Adrenal gland (tissue), 12 donors: ENCODE results near the gene LRRC73. TPM values are rescaled to one million over a fixed set of nuclear protein-coding genes. Genes with fewer than 3 reads are reported as not detected.

ENCODE experiments used
- DNase-seq, 7 donors: peaks; one replicate each; pipeline ENCODE4 v3.0.0-alpha.2; 2019 to 2020
- H3K27ac ChIP-seq, 5 donors: fragments of 200-600 bp; sonication (generic) in 4 of 5; 1 replicate in 3 of 5; 2 replicates in 2 of 5; pipeline versions ENCODE4 v1.5.1 to v1.8.0; 2016 to 2020; ENCODE audit warnings: mild to moderate bottlenecking in 1 of 5
- H3K27me3 ChIP-seq: fragments of 200-600 bp; 2 replicates; pipeline ENCODE4 v1.8.0; 2021
- H3K36me3 ChIP-seq, 2 donors: fragments of 200-600 bp; replicated peaks in 1 of 2; 1 replicate in 1 of 2; 2 replicates in 1 of 2; pipeline versions ENCODE4 v1.5.1 to v1.8.0; 2018 to 2022
- H3K4me1 ChIP-seq, 2 donors: fragments of 200-600 bp; replicated peaks in 1 of 2; 1 replicate in 1 of 2; 2 replicates in 1 of 2; pipeline versions ENCODE4 v1.5.1 to v1.8.0; 2018 to 2021
- H3K4me3 ChIP-seq, 4 donors: fragments of 200-600 bp; sonication (generic) in 3 of 4; one replicate each; pipeline ENCODE4 v1.5.1; 2016 to 2018
- H3K9me3 ChIP-seq, 3 donors: fragments of 200-600 bp; sonication (generic) in 1 of 3; replicated peaks in 1 of 3; 1 replicate in 2 of 3; 2 replicates in 1 of 3; pipeline versions ENCODE4 v1.5.1 to v1.8.0; 2016 to 2021
- CTCF ChIP-seq, 6 experiments: fragments of 450-650 bp in 4 of 6; fragments of 200-600 bp in 2 of 6; sonication (generic) in 1 of 6; IDR thresholded peaks; 1 replicate in 5 of 6; 2 replicates in 1 of 6; pipeline versions ENCODE4 v1.5.1 to v1.8.0; 2016 to 2021; ENCODE audit warnings: antibody characterized with exemption in 6 of 6, mild to moderate bottlenecking in 2 of 6, moderate library complexity in 1 of 6
- POLR2A ChIP-seq, 2 donors: fragments of 450-650 bp; IDR thresholded peaks; one replicate each; pipeline ENCODE4 v1.6.1; 2017; ENCODE audit warnings: antibody characterized with exemption in 2 of 2, mild to moderate bottlenecking in 2 of 2, moderate library complexity in 1 of 2
- WGBS, 4 donors: extraction: QIAGEN DNeasy Blood & Tissue Kit in 2 of 4; methylation state at CpG; one replicate each; pipeline versions ENCODE4 v1.1.5 to v1.1.7; 2013 to 2017; 5-methylcytosine and 5-hydroxymethylcytosine counted together
- intact Hi-C, 2 donors: fragments of 100-400 bp; cut with DNase I; formaldehyde crosslinking; loops; one replicate each; pipeline versions ENCODE4 v1.14.1 to v1.15.0; 2022 to 2023
- polyA plus RNA-seq, 3 donors: library from polyadenylated mRNA; stranded (reverse); fragments of 200-250 nt in 2 of 3; fragments of 350-450 nt in 1 of 3; fragmentation: Illumina TruSeq in 1 of 3; extraction: RNeasy Lipid Tissue Mini Kit (QIAGEN cat#74804) in 1 of 3; gene quantifications; one replicate each; pipeline ENCODE4 v1.2.3, GENCODE V29; 2013 to 2014
- total RNA-seq, 9 donors: library from RNA; depleted of rRNA in 4 of 9; stranded (reverse); fragments of >200 nt in 4 of 9; fragments of 120-200 nt in 1 of 9; fragmentation: NEBNext Ultra II Directional in 1 of 9; extraction: Animal tissue kit (Norgen Biotek cat#: 25700) in 1 of 9; gene quantifications; one replicate each; pipeline versions ENCODE4 v1.1.0 to v1.2.4, GENCODE V29; 2013 to 2023
- donor health status: healthy with polysubstance abuse.
- donor health status: Bipolar disorder and iron deficiency.
- donor health status: DM: yes; HTN: yes; CAD: no.
- donor health status: DM: no; HTN: no; CAD: no.
- donor health status: DM: no; HTN: no; CAD: no.
- donor health status: DM: yes; HTN: yes; CAD: no.

LRRC73 gene
- total and polyA plus RNA-seq, 12 donors = 1.4 to 15.0 (median 4.1) TPM

DNA sequence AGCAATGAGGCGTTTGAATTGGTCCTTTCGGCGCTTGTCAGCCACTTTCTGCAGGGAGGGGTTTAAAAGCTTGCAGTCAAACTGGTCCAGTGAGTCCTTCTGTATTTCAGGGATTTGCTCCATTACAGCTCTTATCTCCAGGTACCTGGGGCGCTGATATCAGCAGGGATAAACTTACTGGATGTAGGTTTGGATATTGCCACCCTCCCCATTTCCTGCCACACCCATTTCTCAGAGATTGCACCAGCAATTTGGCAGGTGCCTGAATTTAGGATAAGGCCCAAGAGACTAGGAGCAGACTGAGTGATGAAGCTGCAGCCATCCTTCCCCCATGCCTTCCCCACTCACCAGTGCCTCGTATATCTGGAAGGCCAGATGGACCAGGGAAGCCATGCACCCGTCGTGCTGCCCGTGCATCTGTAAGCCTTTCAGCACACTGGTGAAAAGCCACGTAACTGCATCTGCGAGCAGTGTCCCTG is 14.4 kb upstream of the LRRC73 start:
- no peaks in the 10 kb centered on the region for H3K9me3 ChIP-seq
- no peak overlapping the region for H3K27ac ChIP-seq
- H3K27me3 ChIP-seq = no peaks in the 10 kb centered on the region
- no peak overlapping the region for H3K4me3 ChIP-seq
- peaks cover 0 to 100% of the 10 kb centered on the region in 2 donors for H3K36me3 ChIP-seq
- TF ChIP-seq CTCF (IDR thresholded peaks at IDR 0.05) = no peak
- TF ChIP-seq POLR2A (IDR thresholded peaks at IDR 0.05) = no peak
- no peaks in the 10 kb centered on the region for H3K4me1 ChIP-seq
- intact Hi-C loops = loop anchor here in 1 of 2 donors (10.0 kb wide), 1 partner anchor 50 kb away; the partner anchor contains the start of genes POLH and XPO5
- no peak for DNase-seq
- WGBS, 4 donors = 81 to 96% (median 90%) methylated on average over 4 to 10 of the region's 10 CpGs

- Histone ChIP-seq H3K4me3 (no peak overlapping the region), H3K36me3 (peaks cover 0 to 89% of the 10 kb centered on the region in 2 donors), H3K27me3 (no peaks in the 10 kb centered on the region), H3K27ac (no peak overlapping the region), H3K9me3 (no peaks in the 10 kb centered on the region), H3K4me1 (peaks cover 1 to 7% of the 10 kb centered on the region in 2 donors)
- no peak for DNase-seq
- intact Hi-C loops = loop anchor here in 1 of 2 donors (10.0 kb wide), 1 partner anchor 52 kb away; the partner anchor contains the start of genes POLH and XPO5
- WGBS, 4 donors = 87 to 100% (median 93%) methylated on average over 1 to 3 of the region's 3 CpGs
- TF ChIP-seq POLR2A (IDR thresholded peaks at IDR 0.05) (no peak), CTCF (IDR thresholded peaks at IDR 0.05) (no peak)
Measured at GRCh38 chr6:43523284-43523683, 13.1 kb upstream of the LRRC73 start.

DNA sequence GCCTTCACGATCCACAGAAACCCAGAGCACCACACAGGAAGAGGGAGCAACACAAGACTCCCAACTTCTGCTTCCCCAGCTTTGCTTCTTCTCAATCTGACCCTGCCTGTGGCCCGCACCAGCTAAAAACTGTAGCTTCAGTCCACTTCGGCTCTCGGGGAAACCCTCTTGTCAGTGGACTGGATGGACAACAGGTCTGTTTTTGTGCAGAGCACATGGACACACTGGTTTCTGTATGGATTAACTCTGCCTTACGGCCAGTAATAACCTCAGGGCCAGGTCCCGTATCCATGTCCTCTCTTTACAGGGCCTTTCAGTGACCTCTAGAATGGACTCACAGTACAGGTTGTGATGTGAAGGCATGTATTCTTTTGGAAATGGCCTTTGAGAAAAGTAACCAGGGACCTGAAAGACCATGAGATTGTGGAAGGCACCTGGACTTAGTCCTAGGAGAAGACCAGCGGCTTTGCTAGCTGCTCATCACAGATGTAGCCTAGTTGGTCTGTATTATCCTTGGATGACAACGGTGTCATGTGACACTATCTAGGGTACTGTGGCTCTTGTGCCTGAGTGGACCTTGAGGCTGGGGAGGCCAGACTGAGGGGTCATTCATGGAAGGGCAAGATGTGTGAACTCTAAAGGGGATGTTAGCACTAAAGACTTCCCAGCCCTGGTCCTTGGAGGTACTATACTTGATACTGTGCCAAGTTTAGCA is 12.6 kb upstream of the LRRC73 start:
- WGBS, 4 donors = 86 to 95% (median 88%) methylated on average over 6 to 8 of the region's 8 CpGs
- Histone ChIP-seq H3K4me1 (peaks cover 7 to 13% of the 10 kb centered on the region in 2 donors), H3K27ac (no peak overlapping the region), H3K9me3 (no peaks in the 10 kb centered on the region), H3K27me3 (no peaks in the 10 kb centered on the region), H3K36me3 (peaks cover 0 to 84% of the 10 kb centered on the region in 2 donors), H3K4me3 (no peak overlapping the region)
- DNase-seq = no peak
- TF ChIP-seq CTCF (IDR thresholded peaks at IDR 0.05) (no peak), POLR2A (IDR thresholded peaks at IDR 0.05) (no peak)
- intact Hi-C loops = loop anchor here in 1 of 2 donors (10.0 kb wide), 1 partner anchor 52 kb away; the partner anchor contains the start of genes POLH and XPO5

- Histone ChIP-seq H3K27ac (no peak overlapping the region), H3K9me3 (no peaks in the 10 kb centered on the region), H3K4me3 (no peak overlapping the region), H3K4me1 (peaks cover 9 to 15% of the 10 kb centered on the region in 2 donors), H3K36me3 (peaks cover 0 to 75% of the 10 kb centered on the region in 2 donors), H3K27me3 (no peaks in the 10 kb centered on the region)
- no peak for TF ChIP-seq POLR2A (IDR thresholded peaks at IDR 0.05)
- TF ChIP-seq CTCF (IDR thresholded peaks at IDR 0.05) = no peak
- intact Hi-C loops = loop anchor here in 1 of 2 donors (10.0 kb wide), 1 partner anchor 53 kb away; the partner anchor contains the start of genes POLH and XPO5
- no peak for DNase-seq
- 77 to 95% (median 82%) methylated on average over 2 of the region's 2 CpGs for whole genome bisulfite sequencing, 4 donors
Measured at GRCh38 chr6:43521836-43522235, 11.7 kb upstream of the LRRC73 start.
